H1 (cell line): Measurements from ENCODE around the gene OGT. TPM values are rescaled to one million over a fixed set of nuclear protein-coding genes. Genes with fewer than 3 reads are reported as not detected.
"Not testable (repeated sequence)": the region's sequence is repeated elsewhere in the genome, so short reads cannot be mapped to it uniquely, and the experiment has no call there.

ENCODE experiments used
- CTCF ChIA-PET: fragments of 300-600 bp; sonication (Branson Sonifier 250); formaldehyde crosslinking; loops from one replicate; lab custom pipeline; 2021; ENCODE audit not compliant: partially characterized antibody; lab: Charles Lee
- POLR2A ChIA-PET: fragments of 300-600 bp; sonication (Branson Sonifier 250); formaldehyde crosslinking; loops from one replicate; lab custom pipeline; 2021; ENCODE audit warnings: inconsistent platforms; ENCODE audit not compliant: partially characterized antibody; lab: Charles Lee
- DNase-seq, 2 experiments: peaks; one replicate each; pipeline versions ENCODE4 v3.0.0 to v3.0.0-alpha.2; 2010 to 2022; ENCODE audit warnings: low spot score in 2 of 2, low read depth in 1 of 2, mixed read lengths in 1 of 2
- FAIRE-seq: peaks from 2 replicates; lab custom pipeline; 2011; peaks lifted over from hg19 to GRCh38; lab: Jason Lieb, UNC
- H2AFZ ChIP-seq: 2 replicates; pipeline ENCODE4 v1.8.1; 2012; ENCODE audit warnings: low read length, inconsistent platforms
- H2AK5ac ChIP-seq: 2 replicates; pipeline ENCODE4 v1.6.1; 2013; ENCODE audit warnings: low read depth, low read length
- H2BK120ac ChIP-seq: replicated peaks from 2 replicates; pipeline ENCODE3; 2013; ENCODE audit warnings: low read depth, low read length, inconsistent platforms
- H2BK12ac ChIP-seq: 2 replicates; pipeline ENCODE4 v1.6.1; 2013; ENCODE audit warnings: low read depth, low read length
- H2BK15ac ChIP-seq: 2 replicates; pipeline ENCODE4 v1.6.1; 2013; ENCODE audit warnings: low read length
- H2BK20ac ChIP-seq: 2 replicates; pipeline ENCODE4 v1.6.1; 2013; ENCODE audit warnings: low read length
- H2BK5ac ChIP-seq: 2 replicates; pipeline ENCODE4 v1.6.1; 2013; ENCODE audit warnings: low read depth, low read length
- H3K14ac ChIP-seq: 2 replicates; pipeline ENCODE4 v1.6.1; 2013; ENCODE audit warnings: inconsistent platforms; ENCODE audit not compliant: insufficient read length
- H3K18ac ChIP-seq: 2 replicates; pipeline ENCODE4 v1.6.1; 2013; ENCODE audit warnings: low read length; ENCODE audit errors: extremely low read depth
- H3K23ac ChIP-seq: 2 replicates; pipeline ENCODE4 v1.6.1; 2013; ENCODE audit warnings: inconsistent platforms; ENCODE audit not compliant: insufficient read length
- H3K23me2 ChIP-seq: 2 replicates; pipeline ENCODE4 v1.6.1; 2013; ENCODE audit warnings: low read depth, low read length
- H3K27ac ChIP-seq: 2 replicates; pipeline ENCODE4 v1.6.1; 2011; ENCODE audit warnings: low read depth, low read length, inconsistent platforms
- H3K27me3 ChIP-seq, 4 experiments: replicated peaks in 1 of 4; 1 replicate in 1 of 4; 2 replicates in 3 of 4; pipeline versions ENCODE4 v1.6.1 to v1.8.1; 2011 to 2013; ENCODE audit warnings: low read length in 3 of 4, mild to moderate bottlenecking in 3 of 4, inconsistent platforms in 2 of 4, mixed read lengths in 2 of 4, moderate library complexity in 1 of 4; ENCODE audit not compliant: control insufficient read depth in 3 of 4, insufficient read depth in 3 of 4; ENCODE audit errors: extremely low read depth in 1 of 4
- H3K36me3 ChIP-seq, 4 experiments: 2 replicates each; pipeline versions ENCODE4 v1.6.1 to v1.8.1; 2011 to 2013; ENCODE audit warnings: mild to moderate bottlenecking in 4 of 4, low read length in 3 of 4, moderate library complexity in 2 of 4, control low read depth in 1 of 4, inconsistent platforms in 1 of 4; ENCODE audit not compliant: insufficient read depth in 4 of 4, control insufficient read depth in 2 of 4
- H3K4ac ChIP-seq: replicated peaks from 2 replicates; pipeline ENCODE3; 2013; ENCODE audit warnings: low read length, low read depth, mixed read lengths, inconsistent platforms; ENCODE audit not compliant: insufficient read length
- H3K4me1 ChIP-seq, 4 experiments: replicated peaks in 1 of 4; 1 replicate in 1 of 4; 2 replicates in 3 of 4; pipeline versions ENCODE4 v1.6.1 to v1.8.1; 2011 to 2013; ENCODE audit warnings: low read length in 3 of 4, inconsistent platforms in 2 of 4, mixed read lengths in 1 of 4; ENCODE audit not compliant: insufficient read depth in 4 of 4, control insufficient read depth in 3 of 4
- H3K4me2 ChIP-seq, 2 experiments: 2 replicates each; pipeline versions ENCODE4 v1.6.1 to v1.8.1; 2011 to 2013; ENCODE audit warnings: low read depth in 2 of 2, low read length in 2 of 2, control low read depth in 1 of 2, inconsistent platforms in 1 of 2, mild to moderate bottlenecking in 1 of 2; ENCODE audit not compliant: insufficient read depth in 1 of 2
- H3K4me3 ChIP-seq, 4 experiments: fragments of 200-600, 300-600 bp in 1 of 4; sonication (generic), shearing (Covaris generic), sonication (Bioruptor Twin) in 1 of 4; 2 replicates each; pipeline versions ENCODE4 v1.5.1 to v1.8.1; 2011 to 2016; ENCODE audit warnings: low read length in 4 of 4, low read depth in 3 of 4, control low read depth in 2 of 4, inconsistent platforms in 2 of 4, mild to moderate bottlenecking in 2 of 4, mixed read lengths in 1 of 4, moderate library complexity in 1 of 4; ENCODE audit not compliant: insufficient read depth in 2 of 4; ENCODE audit errors: extremely low read depth in 1 of 4
- H3K56ac ChIP-seq: replicated peaks from 2 replicates; pipeline ENCODE3; 2013; ENCODE audit warnings: low read depth, mild to moderate bottlenecking, mixed read lengths, low read length, inconsistent platforms; ENCODE audit not compliant: insufficient read length
- H3K79me1 ChIP-seq: 2 replicates; pipeline ENCODE4 v1.6.1; 2013; ENCODE audit warnings: low read depth, low read length, control low read depth
- H3K79me2 ChIP-seq, 2 experiments: 2 replicates each; pipeline versions ENCODE4 v1.6.1 to v1.8.1; 2012 to 2013; ENCODE audit warnings: low read length in 2 of 2, mild to moderate bottlenecking in 2 of 2, inconsistent platforms in 1 of 2; ENCODE audit not compliant: insufficient read depth in 2 of 2, control insufficient read depth in 1 of 2
- H3K9ac ChIP-seq, 4 experiments: replicated peaks in 1 of 4; 1 replicate in 1 of 4; 2 replicates in 3 of 4; pipeline versions ENCODE4 v1.6.1 to v1.8.1; 2011 to 2013; ENCODE audit warnings: low read depth in 3 of 4, low read length in 3 of 4, control low read depth in 2 of 4, mild to moderate bottlenecking in 2 of 4, moderate library complexity in 2 of 4, inconsistent platforms in 1 of 4; ENCODE audit errors: extremely low read depth in 1 of 4
- H3K9me3 ChIP-seq, 2 experiments: 2 replicates each; pipeline versions ENCODE4 v1.6.1 to v1.8.1; 2012 to 2013; ENCODE audit warnings: mild to moderate bottlenecking in 2 of 2, moderate library complexity in 2 of 2, control low read depth in 1 of 2, inconsistent platforms in 1 of 2, low read depth in 1 of 2, low read length in 1 of 2, mixed read lengths in 1 of 2; ENCODE audit not compliant: insufficient read depth in 2 of 2
- H4K20me1 ChIP-seq, 2 experiments: replicated peaks in 1 of 2; 2 replicates each; pipeline versions ENCODE3 to v1.8.1; 2011 to 2013; ENCODE audit warnings: inconsistent platforms in 2 of 2, low read length in 2 of 2, mild to moderate bottlenecking in 1 of 2; ENCODE audit not compliant: insufficient read depth in 2 of 2, control insufficient read depth in 1 of 2
- H4K5ac ChIP-seq: 2 replicates; pipeline ENCODE4 v1.6.1; 2013; ENCODE audit warnings: low read length, low read depth, mixed read lengths, inconsistent platforms; ENCODE audit not compliant: insufficient read length
- H4K8ac ChIP-seq: 2 replicates; pipeline ENCODE4 v1.8.0; 2013; ENCODE audit warnings: mild to moderate bottlenecking, moderate library complexity, low read length, inconsistent platforms; ENCODE audit not compliant: insufficient read depth; ENCODE audit errors: extremely low read depth
- H4K91ac ChIP-seq: replicated peaks from 2 replicates; pipeline ENCODE3; 2013; ENCODE audit warnings: low read length, mixed read lengths, inconsistent platforms; ENCODE audit not compliant: insufficient read length
- KDM5A ChIP-seq: fragments of 200-600 bp; IDR thresholded peaks from 2 replicates; pipeline ENCODE4 v1.7.1; 2012; ENCODE audit warnings: mild to moderate bottlenecking, low read length, inconsistent platforms, mixed read lengths
- SRF ChIP-seq: IDR thresholded peaks from 2 replicates; pipeline ENCODE4 v1.6.1; 2011; ENCODE audit warnings: mild to moderate bottlenecking, low read depth, low read length, moderate library complexity
- WGBS, 2 experiments: shearing (Covaris generic) in 1 of 2; methylation state at CpG; one replicate each; pipeline versions ENCODE4 v1.1.6 to v1.1.7; 2013 to 2015; ENCODE audit warnings: low lambda C conversion rate in 2 of 2, mixed read lengths in 2 of 2, inconsistent platforms in 1 of 2, low coverage in 1 of 2, missing lambda C conversion rate in 1 of 2; ENCODE audit not compliant: insufficient replicate concordance in 2 of 2, insufficient coverage in 1 of 2, insufficient read length in 1 of 2; ENCODE audit errors: extremely low coverage in 1 of 2, missing lambda C conversion rate in 1 of 2; 5-methylcytosine and 5-hydroxymethylcytosine counted together
- polyA plus RNA-seq, 7 experiments: library from polyadenylated mRNA; depleted of rRNA in 3 of 7; stranded (reverse) in 5 of 7; unstranded in 2 of 7; fragments of >200 nt in 5 of 7; fragments of 200-250 nt in 2 of 7; gene quantifications; 1 replicate in 5 of 7; 2 replicates in 1 of 7; 4 replicates in 1 of 7; pipeline versions ENCODE4 v1.2.1 to v1.2.3, GENCODE V29; 2011 to 2013; ENCODE audit warnings: missing spikeins in 2 of 7, mixed read lengths in 2 of 7
- total RNA-seq: library from RNA; stranded (reverse); fragmentation: NEBNext Ultra II Directional; extraction: Animal tissue kit (Norgen Biotek cat#: 25700); gene quantifications from 2 replicates; pipeline ENCODE4 v1.2.1, GENCODE V29; 2021

The OGT gene
- total and polyA plus RNA-seq, 2 of the 8 experiments (the other 6 are each of a cell fraction or from before 2014, with no cell fraction given): 130 to 169 TPM

DNA sequence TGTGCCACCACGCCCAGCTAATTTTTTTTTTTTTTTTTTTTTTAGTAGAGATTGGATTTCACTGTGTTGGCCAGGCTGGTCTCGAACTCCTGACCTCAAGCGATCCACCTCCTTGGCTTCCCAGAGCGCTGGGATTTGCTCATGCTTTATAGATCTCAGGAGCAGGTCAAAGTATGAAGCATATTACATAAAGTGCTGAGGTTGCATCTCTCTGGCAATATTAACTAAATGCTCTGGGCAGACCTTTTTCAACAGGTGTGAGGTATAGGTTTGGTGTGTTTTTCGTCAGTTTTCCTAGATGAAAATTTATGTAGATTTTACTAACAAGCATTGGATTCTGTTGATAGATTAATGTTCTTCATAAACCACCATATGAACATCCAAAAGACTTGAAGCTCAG, 26.0 kb downstream of the OGT start (continued):
- TF ChIP-seq KDM5A: no peak
- no peak for TF ChIP-seq SRF

DNA sequence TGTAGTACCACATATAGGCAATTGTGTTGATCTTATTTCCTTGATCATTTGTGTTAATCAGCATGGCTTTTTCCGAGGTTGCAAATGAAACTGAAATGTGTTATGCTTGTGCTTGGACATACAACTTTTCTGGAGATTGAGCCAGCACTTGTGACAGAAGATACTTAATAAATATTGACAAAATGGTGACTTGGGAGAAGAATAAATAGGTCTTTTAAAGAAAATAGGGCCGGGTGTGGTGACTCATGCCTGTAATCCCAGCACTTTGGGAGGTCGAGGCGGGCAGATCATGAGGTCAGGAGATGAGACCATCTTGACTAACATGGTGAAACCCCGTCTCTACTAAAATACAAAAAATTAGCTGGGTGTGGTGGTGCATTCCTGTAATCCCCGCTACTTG, 26.9 kb downstream of the OGT start:
- DNase-seq, H3K4me1 ChIP-seq, H4K91ac ChIP-seq, H4K20me1 ChIP-seq, H2AK5ac ChIP-seq, H3K79me2 ChIP-seq, H4K5ac ChIP-seq, H3K79me1 ChIP-seq, H3K27ac ChIP-seq, H3K4me3 ChIP-seq, H3K18ac ChIP-seq, H2BK15ac ChIP-seq, H2BK20ac ChIP-seq, H3K9ac ChIP-seq, H2BK12ac ChIP-seq, H2BK5ac ChIP-seq, H3K4ac ChIP-seq, H3K27me3 ChIP-seq, H3K23me2 ChIP-seq, H4K8ac ChIP-seq, H3K9me3 ChIP-seq, H3K56ac ChIP-seq, H3K14ac ChIP-seq, H2AFZ ChIP-seq, CTCF ChIA-PET, H3K23ac ChIP-seq, H3K4me2 ChIP-seq, FAIRE-seq, H2BK120ac ChIP-seq: not testable (repeated sequence)
- POLR2A ChIA-PET: interaction anchor here (1.9 kb wide), 1 partner anchor 27 kb away, joined by 7 read pairs; the partner anchor contains the start of gene OGT
- peaks cover 19 to 92% (median 64%) of the 10 kb centered on the region in 4 experiments for H3K36me3 ChIP-seq
- 94% methylated on average over 5 of the region's 6 CpGs; no CpG with 5 or more reads in 1 of the 2 experiments for WGBS, 2 experiments
